OCI-LY7 (cell line): Measurements from ENCODE around the gene NAALADL2.

Source experiments
- CTCF ChIP-seq: fragments of 200-600 bp; sonication (generic); conservative IDR thresholded peaks from 2 replicates; pipeline ENCODE4 v1.5.1; 2014; ENCODE audit warnings: mild to moderate bottlenecking, antibody characterized with exemption, low read length, moderate library complexity, mixed read lengths
- EZH2phosphoT487 ChIP-seq: fragments of 200-600 bp; sonication (generic); IDR thresholded peaks from 2 replicates; pipeline ENCODE4 v1.6.1; 2018; ENCODE audit warnings: low read depth, borderline replicate concordance, mild to moderate bottlenecking, mixed run types, antibody characterized with exemption, low read length, moderate library complexity, mixed read lengths

- TF ChIP-seq CTCF = no peak
- no peak for TF ChIP-seq EZH2phosphoT487
These were observed 91.9 kb downstream of the NAALADL2 start for GRCh38 chr3:174951034-174951433.
